Measurements from ENCODE around the gene SLC25A22. TPM values are rescaled to one million over a fixed set of nuclear protein-coding genes. Genes with fewer than 3 reads are reported as not detected.
A peak's percentile ranks its signal among the peaks of the same experiment; 100 is the strongest.

Gene SLC25A22
- total RNA-seq, 1 experiment from 2014 or later = 9.5 TPM

GRCh38 chr11:747158-748006, 50.7 kb downstream of the SLC25A22 start, which contains the start of gene TALDO1:
TSS of gene TALDO1 (plus strand) at chr11:747464. CDS start at chr11:747482, 18 bp downstream.
- DNase-seq (ENCODE audit: low read depth) = peak; percentile 80

GRCh38 chr11:746289-747157, 51.6 kb downstream of the SLC25A22 start:
- DNase-seq (ENCODE audit: low read depth) = peak; percentile 30

- no peak for DNase-seq (ENCODE audit: low read depth)
Observed at GRCh38 chr11:745428-745827, 52.7 kb downstream of the SLC25A22 start.

GRCh38 chr11:742571-743201, 55.4 kb downstream of the SLC25A22 start:
- no peak for DNase-seq (ENCODE audit: low read depth)

GRCh38 chr11:742156-742546, 55.9 kb downstream of the SLC25A22 start:
- DNase-seq (ENCODE audit: low read depth) = no peak

Other genes starting within 250 kb of the SLC25A22 start
- gene LMNTD2, start 237.5 kb downstream of the SLC25A22 start, total RNA-seq (2014; rRNA removed; shearing (Covaris generic)) = 0.24 and 0.29 TPM in 2 replicates
- 7.4 and 16.4 TPM in 2 replicates for gene RASSF7, start 237.3 kb downstream of the SLC25A22 start, total RNA-seq (2014; rRNA removed; shearing (Covaris generic))
- 12.5 and 14.8 TPM in 2 replicates for gene PHRF1, start 221.8 kb downstream of the SLC25A22 start, total RNA-seq (2014; rRNA removed; shearing (Covaris generic))
- 4.7 and 5.1 TPM in 2 replicates for gene IRF7, start 182.3 kb downstream of the SLC25A22 start, total RNA-seq (2014; rRNA removed; shearing (Covaris generic))
- gene CDHR5, start 173.3 kb downstream of the SLC25A22 start, total RNA-seq (2014; rRNA removed; shearing (Covaris generic)) = not detected in 2 replicates
- not detected in 2 replicates for gene SCT, start 171.1 kb downstream of the SLC25A22 start, total RNA-seq (2014; rRNA removed; shearing (Covaris generic))
- not detected in 2 replicates for gene DRD4, start 161.0 kb downstream of the SLC25A22 start, total RNA-seq (2014; rRNA removed; shearing (Covaris generic))
- gene DEAF1, start 103.1 kb downstream of the SLC25A22 start, total RNA-seq (2014; rRNA removed; shearing (Covaris generic)) = 15.4 and 23.8 TPM in 2 replicates
- 15.6 and 18.6 TPM in 2 replicates for gene TMEM80, start 102.5 kb downstream of the SLC25A22 start, total RNA-seq (2014; rRNA removed; shearing (Covaris generic))
- gene EPS8L2, start 92.0 kb downstream of the SLC25A22 start, total RNA-seq (2014; rRNA removed; shearing (Covaris generic)) = 3.4 and 5.7 TPM in 2 replicates
- 166 and 168 TPM in 2 replicates for gene TALDO1, start 50.8 kb downstream of the SLC25A22 start, total RNA-seq (2014; rRNA removed; shearing (Covaris generic))
- gene GATD1, start 20.8 kb downstream of the SLC25A22 start, total RNA-seq (2014; rRNA removed; shearing (Covaris generic)) = 19.8 and 23.5 TPM in 2 replicates
- 0.12 TPM in 1 of 2 replicates, not detected in the other for gene CEND1, start 8.2 kb downstream of the SLC25A22 start, total RNA-seq (2014; rRNA removed; shearing (Covaris generic))
- 4.9 and 5.4 TPM in 2 replicates for gene PIDD1, start 7.0 kb upstream of the SLC25A22 start, total RNA-seq (2014; rRNA removed; shearing (Covaris generic))
- 886 and 920 TPM in 2 replicates for gene RPLP2, start 11.7 kb upstream of the SLC25A22 start, total RNA-seq (2014; rRNA removed; shearing (Covaris generic))
- 9.4 and 10.5 TPM in 2 replicates for gene PNPLA2, start 20.6 kb upstream of the SLC25A22 start, total RNA-seq (2014; rRNA removed; shearing (Covaris generic))
- gene CRACR2B, start 29.6 kb upstream of the SLC25A22 start, total RNA-seq (2014; rRNA removed; shearing (Covaris generic)) = 1.8 and 2.5 TPM in 2 replicates
- 302 and 421 TPM in 2 replicates for gene CD151, start 34.7 kb upstream of the SLC25A22 start, total RNA-seq (2014; rRNA removed; shearing (Covaris generic))
- 167 and 183 TPM in 2 replicates for gene POLR2L, start 44.2 kb upstream of the SLC25A22 start, total RNA-seq (2014; rRNA removed; shearing (Covaris generic))
- 95.2 and 137 TPM in 2 replicates for gene TSPAN4, start 44.6 kb upstream of the SLC25A22 start, total RNA-seq (2014; rRNA removed; shearing (Covaris generic))
- 41.2 and 43.3 TPM in 2 replicates for gene CHID1, start 112.5 kb upstream of the SLC25A22 start, total RNA-seq (2014; rRNA removed; shearing (Covaris generic))
- gene AP2A2, start 127.6 kb upstream of the SLC25A22 start, total RNA-seq (2014; rRNA removed; shearing (Covaris generic)) = 28.4 and 31.9 TPM in 2 replicates
- under 0.01 and 0.10 TPM in 2 replicates for gene MUC6, start 238.4 kb upstream of the SLC25A22 start, total RNA-seq (2014; rRNA removed; shearing (Covaris generic))